ENCODE results near the gene PHEX.

Gene PHEX

GRCh38 chrX:22150371-22150770, 118.2 kb downstream of the PHEX start:
- Histone ChIP-seq H3K27me3 (ENCODE audit: low read depth, low read length) (no peaks in the 10 kb centered on the region), H3K4me3 (ENCODE audit: low read length) (no peak overlapping the region), H3K4me1 (ENCODE audit: low read length) (no peaks in the 10 kb centered on the region), H4K20me1 (ENCODE audit: insufficient read depth, low read length) (no peaks in the 10 kb centered on the region), H3K79me2 (ENCODE audit: low read length) (no peaks in the 10 kb centered on the region), H3K9ac (ENCODE audit: low read length) (no peak overlapping the region), H2AFZ (ENCODE audit: low read depth, low read length) (no peak overlapping the region), H3K4me2 (ENCODE audit: low read length) (no peak overlapping the region), H3K36me3 (replicated peaks; ENCODE audit: low read depth, low read length) (no peaks in the 10 kb centered on the region), H3K27ac (ENCODE audit: low read length) (no peak overlapping the region), H3K9me3 (ENCODE audit: insufficient read depth, low read length) (no peaks in the 10 kb centered on the region)
- TF ChIP-seq CTCF (IDR thresholded peaks at IDR 0.05; ENCODE audit: low read depth, low read length) (no peak), EZH2phosphoT487 (IDR thresholded peaks at IDR 0.05; ENCODE audit: low read depth) (no peak)

- H4K20me1 ChIP-seq (ENCODE audit: insufficient read depth, low read length): no peaks in the 10 kb centered on the region
- no peaks in the 10 kb centered on the region for H3K36me3 ChIP-seq (replicated peaks; ENCODE audit: low read depth, low read length)
- H3K27me3 ChIP-seq (ENCODE audit: low read depth, low read length): no peaks in the 10 kb centered on the region
- no peaks in the 10 kb centered on the region for H3K9me3 ChIP-seq (ENCODE audit: insufficient read depth, low read length)
- no peak overlapping the region for H3K4me2 ChIP-seq (ENCODE audit: low read length)
- no peaks in the 10 kb centered on the region for H3K79me2 ChIP-seq (ENCODE audit: low read length)
- H3K9ac ChIP-seq (ENCODE audit: low read length): no peak overlapping the region
- H3K4me1 ChIP-seq (ENCODE audit: low read length): no peaks in the 10 kb centered on the region
- no peak overlapping the region for H3K4me3 ChIP-seq (ENCODE audit: low read length)
- TF ChIP-seq CTCF (IDR thresholded peaks at IDR 0.05; ENCODE audit: low read depth, low read length) (no peak), EZH2phosphoT487 (IDR thresholded peaks at IDR 0.05; ENCODE audit: low read depth) (no peak)
- no peak overlapping the region for H2AFZ ChIP-seq (ENCODE audit: low read depth, low read length)
- no peak overlapping the region for H3K27ac ChIP-seq (ENCODE audit: low read length)
These were observed 123.0 kb downstream of the PHEX start for GRCh38 chrX:22155126-22155525.

- no peak overlapping the region for H3K27ac ChIP-seq (ENCODE audit: low read length)
- TF ChIP-seq CTCF (IDR thresholded peaks at IDR 0.05; ENCODE audit: low read depth, low read length): no peak
- TF ChIP-seq EZH2phosphoT487 (IDR thresholded peaks at IDR 0.05; ENCODE audit: low read depth): no peak
- no peaks in the 10 kb centered on the region for H3K79me2 ChIP-seq (ENCODE audit: low read length)
- no peaks in the 10 kb centered on the region for H3K36me3 ChIP-seq (replicated peaks; ENCODE audit: low read depth, low read length)
- H3K4me1 ChIP-seq (ENCODE audit: low read length): no peaks in the 10 kb centered on the region
- H2AFZ ChIP-seq (ENCODE audit: low read depth, low read length): no peak overlapping the region
- H3K27me3 ChIP-seq (ENCODE audit: low read depth, low read length): no peaks in the 10 kb centered on the region
- H3K4me3 ChIP-seq (ENCODE audit: low read length): no peak overlapping the region
- no peak overlapping the region for H3K4me2 ChIP-seq (ENCODE audit: low read length)
- no peak overlapping the region for H3K9ac ChIP-seq (ENCODE audit: low read length)
- no peaks in the 10 kb centered on the region for H4K20me1 ChIP-seq (ENCODE audit: insufficient read depth, low read length)
- H3K9me3 ChIP-seq (ENCODE audit: insufficient read depth, low read length): no peaks in the 10 kb centered on the region
These were observed 126.9 kb downstream of the PHEX start for GRCh38 chrX:22159071-22159470.

GRCh38 chrX:22163326-22163725, 131.2 kb downstream of the PHEX start:
- H3K4me1 ChIP-seq (ENCODE audit: low read length): no peaks in the 10 kb centered on the region
- H3K27me3 ChIP-seq (ENCODE audit: low read depth, low read length): no peaks in the 10 kb centered on the region

More at GRCh38 chrX:22163326-22163725, 131.2 kb downstream of the PHEX start:
- H2AFZ ChIP-seq (ENCODE audit: low read depth, low read length): no peak overlapping the region
- H3K79me2 ChIP-seq (ENCODE audit: low read length): no peaks in the 10 kb centered on the region
- H3K9ac ChIP-seq (ENCODE audit: low read length): no peak overlapping the region
- no peaks in the 10 kb centered on the region for H3K36me3 ChIP-seq (replicated peaks; ENCODE audit: low read depth, low read length)
- H4K20me1 ChIP-seq (ENCODE audit: insufficient read depth, low read length): no peaks in the 10 kb centered on the region
- H3K9me3 ChIP-seq (ENCODE audit: insufficient read depth, low read length): no peaks in the 10 kb centered on the region
- TF ChIP-seq CTCF (IDR thresholded peaks at IDR 0.05; ENCODE audit: low read depth, low read length) (no peak), EZH2phosphoT487 (IDR thresholded peaks at IDR 0.05; ENCODE audit: low read depth) (no peak)
- H3K27ac ChIP-seq (ENCODE audit: low read length): no peak overlapping the region
- H3K4me2 ChIP-seq (ENCODE audit: low read length): no peak overlapping the region
- no peak overlapping the region for H3K4me3 ChIP-seq (ENCODE audit: low read length)

All from OCI-LY3 (cell line).